ENCODE data around the gene LRRC46.

Gene LRRC46

DNA sequence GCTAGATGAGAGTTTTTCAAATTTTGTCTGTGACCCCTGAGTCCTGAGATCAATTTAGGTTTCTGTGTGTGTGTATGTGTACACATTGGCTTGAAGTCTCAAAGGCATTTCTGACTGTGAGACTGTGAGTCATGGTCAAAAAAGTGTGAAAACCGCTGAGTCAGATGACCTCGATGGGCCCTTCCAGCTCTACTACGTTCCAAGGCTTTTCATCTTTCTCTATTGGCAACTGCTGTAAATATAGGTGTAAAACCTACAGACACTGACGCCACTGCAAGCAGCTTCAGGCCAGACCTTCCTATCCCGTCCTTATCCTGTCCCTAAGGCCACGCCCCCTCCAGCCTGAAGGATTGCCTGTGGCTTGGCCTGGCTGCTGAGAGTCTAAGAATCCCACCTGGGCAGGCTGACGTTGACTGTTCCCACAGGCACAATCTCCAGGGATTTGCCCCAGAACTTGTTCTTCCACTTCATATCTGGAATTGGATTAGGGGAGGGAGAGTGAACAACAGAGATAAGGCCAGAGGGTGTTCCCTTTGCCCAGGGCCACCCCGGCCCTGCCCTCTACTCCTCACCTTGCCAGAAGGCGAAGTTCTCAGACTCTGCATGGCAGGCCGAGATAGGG is 21.2 kb upstream of the LRRC46 start:
- peak; percentile 100 for DNase-seq

DNA sequence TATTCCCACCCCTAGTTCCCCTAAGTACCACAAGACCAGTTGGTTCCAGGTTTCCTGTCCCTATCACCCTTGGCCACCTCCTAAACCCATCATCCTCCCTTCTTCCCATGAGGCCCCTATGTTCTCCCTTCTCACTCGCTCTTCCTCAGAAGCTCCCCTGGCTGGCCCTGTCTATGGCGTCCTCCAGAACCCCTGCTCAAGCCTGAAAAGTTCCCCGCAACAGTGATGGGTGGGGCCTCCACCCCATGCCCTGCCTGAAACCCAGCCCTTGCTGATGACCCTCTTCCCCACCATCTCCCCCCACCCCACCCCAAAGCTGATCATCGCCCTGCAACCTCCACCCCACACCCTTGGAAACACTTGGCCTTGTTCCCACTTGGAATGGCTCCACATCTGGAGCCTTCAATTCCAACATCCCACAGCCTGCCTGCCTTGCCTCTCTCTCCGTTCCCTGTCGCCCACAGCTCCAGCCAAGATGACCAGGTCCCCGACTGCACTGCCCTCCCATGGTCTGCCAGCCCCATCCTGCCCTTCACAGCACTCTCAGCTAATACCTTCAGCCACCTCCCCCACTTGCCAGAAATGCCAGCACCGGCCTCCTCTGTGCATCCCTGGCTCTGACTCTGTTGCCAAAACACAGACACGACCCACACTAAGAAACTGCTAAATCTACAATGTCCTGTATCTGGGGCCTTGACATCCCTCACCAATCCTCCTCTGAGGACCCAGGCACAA is 20.4 kb upstream of the LRRC46 start:
- DNase-seq = peak; percentile 52

DNA sequence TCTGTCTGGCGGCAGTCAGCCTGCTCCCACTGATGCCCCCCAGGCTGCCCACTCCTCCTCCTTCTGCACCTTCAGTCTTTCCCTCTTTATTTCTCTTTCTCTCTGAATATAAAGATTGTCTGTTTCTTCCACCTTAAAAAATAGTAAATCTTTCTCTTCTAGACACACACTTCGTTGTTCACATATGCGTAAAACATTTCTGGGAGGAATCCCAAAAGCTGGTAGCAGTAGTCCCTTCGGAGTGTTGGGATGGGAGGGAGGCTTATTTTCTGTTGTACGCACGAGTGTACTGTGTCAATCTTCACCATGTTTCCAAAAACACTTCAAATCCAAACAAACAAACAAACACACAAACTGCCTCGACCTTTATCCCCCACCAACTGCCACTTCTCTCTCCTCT is 19.8 kb upstream of the LRRC46 start:
- peak; percentile 24 for DNase-seq

DNA sequence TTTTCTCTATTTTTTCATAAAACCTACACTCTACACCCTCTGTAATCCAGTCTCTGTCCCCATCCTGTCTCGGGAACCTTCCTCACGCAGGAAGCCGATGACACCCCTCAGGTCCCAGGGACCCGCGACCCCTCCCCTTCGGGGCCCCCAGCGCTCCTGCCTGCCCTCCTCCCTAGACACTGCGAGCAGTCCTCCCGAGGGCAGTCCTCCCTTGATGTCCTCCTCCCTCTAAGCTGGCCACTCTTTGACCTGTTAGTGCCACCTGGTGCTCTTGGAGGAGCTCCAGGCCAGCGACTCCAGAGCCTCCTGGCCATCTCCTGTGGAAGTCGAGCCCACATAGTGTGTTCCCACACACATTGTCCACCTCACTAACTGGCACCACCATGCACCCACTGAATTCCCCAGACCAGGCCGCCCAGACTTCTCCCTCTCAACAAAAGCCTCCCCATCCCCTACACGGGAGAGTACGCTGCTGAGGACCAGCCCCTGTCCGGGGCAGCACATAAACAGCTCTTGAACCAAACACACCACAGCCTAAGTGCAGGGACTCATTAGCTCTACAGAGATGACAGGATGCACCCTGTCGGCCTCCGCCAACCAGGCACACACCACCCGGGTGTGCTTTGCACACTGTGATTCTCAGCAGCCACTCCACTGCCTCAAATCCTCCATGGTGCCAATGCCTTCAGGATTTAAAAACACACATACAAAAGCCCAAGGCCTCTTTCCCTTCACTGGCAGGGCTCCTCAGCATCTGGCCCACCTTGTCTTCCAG is 19.1 kb upstream of the LRRC46 start:
- peak; percentile 56 for DNase-seq

DNA sequence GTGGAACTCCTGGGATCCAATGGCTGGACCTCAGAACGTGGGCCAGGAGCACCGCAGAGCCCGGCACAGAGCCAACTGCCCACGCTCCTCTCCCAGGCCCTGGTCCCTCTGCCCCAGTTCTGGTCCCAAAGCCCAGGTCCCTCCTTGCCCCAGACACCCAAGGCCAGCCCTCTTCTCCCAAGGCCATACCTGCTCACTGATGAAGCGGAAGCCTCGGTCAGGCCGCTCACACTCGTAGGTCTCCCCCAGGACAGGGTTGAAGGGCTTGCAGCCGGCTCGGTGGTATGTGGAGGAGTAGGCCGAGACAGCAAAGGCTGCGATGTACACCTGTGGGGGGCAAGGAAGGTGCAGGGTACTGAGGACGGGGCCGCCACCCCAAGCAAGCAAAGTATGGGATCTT is 18.4 kb upstream of the LRRC46 start:
- peak; percentile 54 for DNase-seq

DNA sequence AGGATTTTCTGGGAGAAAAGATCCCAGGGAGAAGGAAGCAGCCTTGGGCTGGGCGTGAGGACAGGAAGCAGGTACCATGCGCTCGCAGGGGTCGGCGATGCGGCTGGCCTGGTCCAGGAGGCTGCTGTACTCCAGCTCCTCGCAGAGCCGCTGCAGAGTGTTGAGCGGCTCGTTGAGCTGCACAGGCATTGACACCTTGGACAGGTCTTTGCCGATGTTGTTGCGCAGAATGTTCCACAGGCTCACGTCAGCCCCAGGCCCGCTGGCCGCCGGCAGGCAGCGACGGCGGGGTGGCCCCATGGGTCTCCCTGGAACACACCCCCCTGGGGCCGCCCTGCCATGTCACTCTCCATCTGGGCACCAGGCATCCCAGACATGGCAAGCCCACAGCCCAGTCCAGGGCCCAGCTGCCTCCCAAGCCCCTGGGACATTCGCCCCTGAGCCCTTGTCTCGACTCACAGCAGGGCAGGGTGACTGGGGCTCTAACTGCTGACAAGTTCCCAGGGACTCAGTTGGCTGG is 17.9 kb upstream of the LRRC46 start:
- peak; percentile 55 for DNase-seq

DNA sequence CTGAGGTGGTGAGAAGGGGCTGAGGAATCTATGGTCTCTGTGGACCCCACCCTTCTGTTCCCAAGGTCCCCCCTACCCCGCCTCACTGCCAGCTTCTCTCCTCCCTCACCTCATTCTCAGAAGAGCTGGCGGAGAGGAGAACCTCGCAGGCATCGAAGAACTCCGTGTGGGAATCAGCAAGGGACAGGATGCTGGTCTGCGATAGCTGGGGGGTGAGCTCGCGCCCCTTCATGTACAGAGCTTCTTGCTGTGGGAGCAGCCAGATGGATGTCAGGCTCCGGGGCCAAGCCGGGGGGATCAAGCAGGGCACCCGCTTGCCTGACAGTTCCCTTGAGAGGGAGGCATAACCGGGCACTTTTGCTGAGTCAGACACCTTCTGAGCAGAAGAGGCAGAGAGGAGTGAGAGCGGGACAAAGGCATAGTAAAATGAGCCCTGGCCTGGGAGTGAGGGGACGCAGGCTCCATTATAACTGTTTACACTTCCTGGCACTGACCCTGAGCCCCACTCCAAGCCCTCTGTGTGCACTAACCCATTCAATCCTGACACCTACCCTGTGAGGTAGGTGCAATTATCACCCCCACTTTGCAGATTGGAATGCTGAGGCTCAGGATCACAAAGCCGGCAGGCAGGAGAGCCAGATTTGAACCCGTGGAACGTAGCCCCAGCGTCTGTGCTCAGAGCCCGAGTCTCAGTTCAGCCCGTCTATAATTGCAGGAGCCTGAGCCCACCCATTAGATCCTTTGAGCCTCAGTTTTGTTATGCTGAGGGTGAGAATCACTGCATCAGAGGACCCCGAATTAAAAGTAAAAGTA is 16.2 kb upstream of the LRRC46 start:
- no peak for DNase-seq

DNA sequence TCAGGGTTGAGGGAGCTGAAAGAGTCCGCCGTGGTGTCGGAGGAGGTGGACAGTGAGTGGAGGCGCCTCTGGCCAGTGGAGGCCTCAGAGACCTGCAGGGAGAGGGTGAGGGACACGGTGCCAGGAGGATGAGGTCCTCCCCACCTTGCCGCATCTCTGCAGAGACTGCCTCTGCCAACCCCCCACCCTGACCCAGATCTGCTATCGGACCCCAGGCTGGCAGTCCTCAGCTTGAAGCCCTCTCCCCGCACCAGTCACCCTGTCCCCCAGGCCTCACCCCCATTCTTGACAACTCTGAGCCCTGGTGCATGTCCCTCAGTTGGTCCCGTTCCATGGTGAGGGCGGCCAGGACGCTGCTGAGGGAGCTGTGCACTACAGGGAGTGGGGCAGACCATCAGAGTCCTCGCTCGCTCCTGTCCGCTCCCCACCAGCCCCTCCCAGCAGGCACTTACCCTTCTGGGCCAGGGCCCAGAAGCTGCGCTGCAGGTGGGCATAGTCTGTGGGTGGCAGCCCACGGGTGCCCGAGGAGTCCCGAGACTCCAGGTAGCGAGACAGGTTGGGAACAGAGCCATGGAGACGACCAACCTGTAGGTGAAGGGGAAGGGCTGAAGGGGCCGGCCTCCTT is 15.2 kb upstream of the LRRC46 start:
- no peak for DNase-seq

DNA sequence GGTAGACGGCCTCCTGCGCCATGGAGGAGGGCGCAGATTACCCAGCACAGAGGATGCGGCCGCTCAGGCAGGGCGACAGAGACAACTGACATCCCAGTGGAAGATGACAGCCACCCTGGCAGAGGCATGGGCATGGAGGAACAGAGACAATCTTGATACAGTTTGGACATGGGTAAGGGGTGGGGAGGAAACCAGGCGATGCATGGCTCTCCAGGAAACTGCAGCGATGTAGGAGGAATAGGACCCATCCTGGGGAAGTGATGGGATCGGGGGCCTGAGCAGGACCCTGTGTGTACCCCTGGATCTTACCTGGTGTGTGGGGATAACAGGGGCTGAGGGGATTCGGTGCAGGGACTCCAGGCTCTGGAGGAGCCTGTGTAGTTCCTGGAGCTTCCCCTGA is 14.5 kb upstream of the LRRC46 start:
- DNase-seq = no peak

DNA sequence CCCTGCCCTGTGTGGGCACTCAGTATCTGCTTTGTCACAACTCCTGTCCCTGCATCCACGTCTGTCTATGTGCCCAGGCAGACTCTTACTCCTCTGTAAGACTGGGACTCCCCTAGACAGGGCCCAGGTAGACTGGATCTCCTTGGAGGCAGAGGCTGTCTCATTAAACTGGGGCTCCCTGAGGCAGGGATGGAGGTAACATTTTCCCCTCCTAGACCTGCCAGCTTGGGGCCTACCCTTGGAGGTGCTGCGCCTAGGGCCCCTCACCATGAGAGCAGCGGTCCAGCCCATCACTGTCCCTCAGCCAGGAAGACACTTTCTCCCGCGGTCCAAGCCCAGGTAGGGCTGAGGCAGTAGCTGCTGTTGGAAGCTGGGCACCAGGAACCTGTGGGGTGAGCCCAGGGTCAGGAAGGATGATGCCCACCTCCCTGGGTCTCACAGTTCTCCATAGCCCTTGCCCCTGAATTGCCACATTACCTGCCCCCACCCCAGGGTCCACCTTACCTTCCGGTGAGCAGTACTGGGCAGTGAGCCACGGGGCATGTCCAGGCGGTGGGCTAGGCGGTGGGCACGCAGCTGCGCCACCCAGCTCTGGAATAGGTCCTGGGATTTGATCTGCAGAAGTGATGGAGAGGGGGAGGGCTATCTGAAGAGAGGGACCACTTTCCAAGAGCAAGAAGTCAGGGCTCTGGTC is 13.3 kb upstream of the LRRC46 start:
- no peak for DNase-seq

DNA sequence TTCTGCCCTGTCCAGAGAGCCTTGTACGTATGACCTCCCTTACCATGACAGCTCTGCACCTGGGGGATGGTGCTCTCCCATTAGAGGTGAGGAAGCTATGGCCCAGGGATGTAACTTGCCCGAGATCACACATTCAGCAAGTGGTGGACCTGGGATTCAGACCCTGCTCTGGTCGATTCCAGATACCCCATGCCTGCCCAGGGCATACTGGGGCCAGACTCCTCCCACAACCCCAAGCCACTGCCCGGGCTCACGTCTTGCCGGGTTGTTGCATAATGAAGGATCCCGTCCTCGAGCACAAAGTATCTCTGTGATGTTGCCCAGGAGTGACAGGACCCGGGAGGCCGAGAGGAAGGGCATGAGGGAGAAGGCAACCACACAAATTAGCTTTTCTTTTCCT is 12.0 kb upstream of the LRRC46 start:
- no peak for DNase-seq

DNA sequence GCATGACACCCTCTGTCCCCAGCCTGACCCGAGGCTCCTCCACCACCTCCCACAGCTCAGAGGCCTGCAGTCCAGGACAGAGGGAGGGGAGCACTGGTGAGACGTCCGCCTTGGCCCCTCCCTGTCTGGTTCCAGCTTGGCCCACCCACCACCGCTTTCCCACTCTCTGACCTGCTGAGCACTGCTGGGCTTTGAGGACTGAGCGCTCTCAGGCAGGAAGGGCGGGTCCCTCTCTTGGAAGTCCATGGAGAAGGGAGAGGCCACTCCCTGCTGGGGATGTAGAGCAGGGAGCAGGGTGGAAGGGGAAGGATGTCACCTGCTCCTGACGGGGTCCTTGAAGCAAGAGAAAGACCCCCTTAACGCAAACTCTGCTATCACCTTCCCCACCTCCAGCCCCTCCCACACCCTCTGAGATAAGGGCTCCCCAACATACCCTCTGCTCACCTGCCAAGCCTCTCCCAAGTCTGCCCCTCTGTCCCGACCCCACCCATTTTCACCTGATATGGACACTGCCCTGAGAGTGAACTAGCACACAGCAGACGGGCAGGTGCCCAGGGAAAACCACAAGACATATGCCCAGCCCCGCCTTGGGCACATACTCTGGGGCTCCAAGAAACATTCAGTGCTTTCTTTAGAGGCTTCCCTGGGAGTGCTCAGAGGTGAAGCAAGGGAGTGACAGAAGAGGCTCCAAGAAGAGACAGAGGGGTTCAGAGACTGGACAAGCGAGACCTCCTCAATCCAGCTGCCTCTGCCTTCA is 11.3 kb upstream of the LRRC46 start:
- peak; percentile 77 for DNase-seq

DNA sequence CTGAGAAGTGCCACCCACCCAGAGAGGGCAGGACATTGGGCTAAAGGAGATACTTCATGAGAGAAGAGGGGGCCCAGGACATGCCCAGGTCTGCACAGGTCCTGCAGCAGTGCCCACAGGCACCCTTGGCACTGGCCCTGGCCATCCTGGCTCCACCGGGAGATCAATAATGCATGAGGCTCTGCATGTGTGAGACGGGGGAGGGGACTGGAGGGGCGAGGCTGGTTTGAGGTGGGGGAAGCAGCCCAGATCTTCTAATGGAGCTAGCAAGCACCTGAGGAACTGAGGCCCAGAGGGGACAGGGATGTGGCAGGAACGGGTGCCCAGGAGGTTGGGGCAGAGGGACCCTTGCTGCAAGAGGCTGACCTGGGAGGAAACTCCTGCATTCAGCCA is 10.4 kb upstream of the LRRC46 start:
- DNase-seq = no peak

DNA sequence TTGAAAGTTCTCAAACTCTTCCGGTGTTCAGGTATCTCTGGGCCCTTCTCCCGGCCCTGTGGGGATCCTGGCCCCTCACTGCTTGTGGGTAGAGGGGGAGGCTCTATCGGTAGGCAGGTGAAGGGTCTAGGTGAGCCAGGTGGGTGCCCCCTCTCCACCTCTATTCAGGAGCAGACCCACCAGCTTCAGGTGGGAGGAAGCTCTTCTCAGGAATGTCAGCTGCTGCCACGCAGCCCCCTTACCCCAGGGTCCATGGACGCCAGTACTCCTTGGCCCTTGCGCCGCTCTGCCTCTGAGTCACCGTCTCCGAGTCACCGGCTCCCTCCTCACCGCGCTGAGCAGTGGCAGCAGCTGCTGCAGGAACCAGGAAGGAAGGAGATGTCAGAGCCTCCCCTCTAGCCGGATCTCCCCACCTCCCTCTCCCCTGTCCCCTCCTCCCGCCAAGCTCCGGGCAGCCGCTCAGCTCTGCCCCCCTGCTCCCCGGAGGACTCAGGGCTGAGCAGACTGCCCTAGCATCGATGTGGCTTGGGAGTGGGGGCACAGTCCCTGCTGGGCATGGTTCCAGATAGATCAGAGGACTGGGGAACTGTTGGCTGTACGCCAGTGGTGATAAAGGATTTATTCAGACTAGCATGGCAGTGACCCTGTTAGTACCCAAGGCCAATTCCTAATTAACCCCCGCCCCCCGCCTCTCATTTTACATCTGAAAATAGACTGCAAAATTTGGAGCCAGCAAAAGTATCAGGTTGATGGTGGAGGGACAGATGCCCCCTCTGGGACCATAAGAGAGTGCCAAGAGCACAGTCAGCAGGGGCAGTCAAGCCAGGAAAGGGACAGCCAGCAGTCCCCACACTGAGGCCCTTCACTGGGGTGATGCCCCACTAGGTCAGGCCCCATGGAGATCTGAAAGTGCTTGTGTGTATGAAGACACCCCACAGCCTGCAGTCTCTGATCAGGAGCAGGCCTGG is 9.8 kb upstream of the LRRC46 start, which contains the start of gene OSBPL7:
Gene OSBPL7 (minus strand): TSS at position 371 of the 968 bp plus-strand sequence. CDS start 1,516 bp downstream, outside the sequence.
- peak; percentile 98 for DNase-seq

DNA sequence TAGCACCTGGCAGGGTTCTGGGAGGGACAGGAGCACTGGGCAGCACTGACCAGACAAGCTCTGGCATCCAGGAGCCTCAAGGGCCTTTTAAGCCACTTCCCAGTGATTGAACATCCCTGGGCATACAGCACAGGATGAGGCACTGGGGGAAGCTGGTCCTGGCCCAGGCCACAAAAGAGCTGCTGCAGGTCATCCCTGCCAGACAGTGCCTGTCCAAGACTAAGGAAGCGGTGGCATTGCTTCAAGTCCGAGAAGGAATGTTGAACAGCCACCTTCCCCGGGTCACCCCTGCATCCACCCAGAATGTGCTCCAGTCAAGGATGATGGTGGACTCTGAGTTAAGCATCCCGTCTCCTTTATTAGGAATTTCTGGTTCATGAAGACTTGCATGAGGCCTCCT is 8.7 kb upstream of the LRRC46 start:
- DNase-seq = no peak

DNA sequence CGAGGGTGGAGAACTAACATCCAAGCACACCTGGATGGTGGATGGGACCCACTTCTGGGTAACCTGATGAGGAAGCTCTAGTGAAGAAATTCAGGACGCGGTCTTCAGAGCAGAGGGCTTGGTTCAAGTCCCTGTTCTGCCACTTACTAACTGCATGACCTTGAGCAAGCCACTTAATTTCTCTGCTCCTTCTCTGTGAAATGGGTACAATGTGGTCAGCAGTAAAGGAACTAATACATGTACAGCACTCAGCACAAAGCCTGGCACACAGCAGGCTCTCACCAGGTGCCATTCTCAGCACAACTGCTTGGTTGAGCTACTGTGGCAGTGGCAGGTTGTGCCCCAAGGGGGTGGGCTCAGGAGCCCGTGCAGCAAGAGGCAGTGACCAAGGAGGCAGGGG is 8.0 kb upstream of the LRRC46 start:
- no peak for DNase-seq

DNA sequence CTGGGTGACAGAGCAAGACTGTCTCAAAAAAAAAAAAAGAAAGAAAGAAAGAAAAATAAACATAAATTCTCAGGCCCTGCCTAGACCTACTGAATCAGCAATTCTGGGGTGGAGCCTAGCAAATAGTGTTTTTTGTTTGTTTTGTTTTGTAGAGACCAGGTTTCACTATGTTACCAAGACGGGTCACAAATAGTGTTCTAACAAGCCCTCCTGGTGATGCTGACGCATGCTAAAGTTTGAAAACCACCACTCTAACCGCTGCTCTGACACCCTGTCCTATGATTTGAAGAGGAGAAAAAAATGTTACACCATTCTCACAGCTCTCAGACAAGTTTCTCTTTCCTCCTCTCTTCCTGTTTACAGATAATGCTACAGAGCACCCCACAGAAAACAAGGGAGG is 1.6 kb upstream of the LRRC46 start:
- DNase-seq = no peak

DNA sequence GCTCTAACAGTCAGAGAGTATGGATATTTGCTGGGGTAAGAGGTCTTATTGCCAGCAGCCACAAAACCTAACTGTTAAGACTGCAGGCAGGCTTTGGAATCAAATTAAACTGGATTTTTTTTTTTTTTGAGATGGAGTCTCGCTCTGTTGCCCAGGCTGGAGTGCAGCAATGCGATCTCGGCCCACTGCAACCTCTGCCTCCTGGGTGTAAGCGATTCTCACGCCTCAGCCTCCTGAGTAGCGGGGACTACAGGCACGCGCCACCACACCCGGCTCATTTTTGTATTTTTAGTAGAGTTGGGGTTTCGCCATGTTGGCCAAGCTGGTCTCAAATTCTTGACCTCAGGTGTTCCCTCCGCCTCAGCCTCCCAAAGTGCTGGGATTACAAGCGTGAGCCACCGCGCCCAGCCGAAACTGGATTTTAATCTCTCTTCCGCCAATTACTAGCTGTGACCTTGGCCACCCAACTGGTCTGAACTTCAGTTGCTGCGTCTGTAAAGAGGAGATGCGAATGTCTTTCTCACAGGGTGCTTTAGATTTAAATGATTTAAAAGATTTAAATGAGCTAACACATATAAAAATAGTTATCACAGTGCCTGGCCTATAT is 971 bp upstream of the LRRC46 start:
- no peak for DNase-seq

DNA sequence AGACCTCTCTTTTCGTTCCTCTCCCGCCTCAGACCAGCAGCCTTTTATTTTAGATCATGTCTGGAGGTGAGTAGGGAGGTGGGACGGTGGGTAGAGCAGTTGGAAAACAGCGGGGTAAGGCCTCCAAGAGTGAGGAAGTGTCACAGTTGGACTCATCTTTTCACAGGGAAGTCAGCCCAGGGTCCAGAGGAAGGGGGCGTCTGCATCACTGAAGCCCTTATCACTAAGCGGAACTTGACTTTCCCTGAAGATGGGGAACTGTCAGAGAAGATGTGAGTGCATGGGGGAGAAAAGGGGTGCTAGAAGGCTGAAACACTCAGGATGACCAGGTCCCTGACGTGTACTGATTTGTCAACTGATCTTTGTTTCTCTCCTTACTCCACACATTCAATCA is 461 bp downstream of the LRRC46 start:
- DNase-seq = no peak
